ENCODE results near the gene DIDO1.
A peak's percentile ranks its signal among the peaks of the same experiment; 100 is the strongest.

Gene DIDO1

GRCh38 chr20:62846166-62846890 is 80.0 kb downstream of the DIDO1 start:
- DNase-seq: no peak

- no peak for DNase-seq
These were observed 80.7 kb downstream of the DIDO1 start for GRCh38 chr20:62845416-62846160.

GRCh38 chr20:62844182-62844581 is 82.1 kb downstream of the DIDO1 start:
- DNase-seq: no peak

GRCh38 chr20:62843656-62844055 is 82.6 kb downstream of the DIDO1 start:
- no peak for DNase-seq

GRCh38 chr20:62841705-62842212 is 84.5 kb downstream of the DIDO1 start:
- no peak for DNase-seq

- DNase-seq: peak; percentile 38
These were observed 85.8 kb downstream of the DIDO1 start for GRCh38 chr20:62840244-62841197.

- DNase-seq: no peak
These were observed 86.5 kb downstream of the DIDO1 start for GRCh38 chr20:62839816-62840215.

GRCh38 chr20:62839261-62839660 is 87.0 kb downstream of the DIDO1 start:
- no peak for DNase-seq

- peak; percentile 87 for DNase-seq
These were observed 88.0 kb downstream of the DIDO1 start for GRCh38 chr20:62838128-62838891.

- no peak for DNase-seq
These were observed 88.5 kb downstream of the DIDO1 start for GRCh38 chr20:62837790-62838127.

GRCh38 chr20:62836967-62837490 is 89.3 kb downstream of the DIDO1 start:
- no peak for DNase-seq

- DNase-seq: no peak
These were observed 90.1 kb downstream of the DIDO1 start for GRCh38 chr20:62835931-62836861.

- DNase-seq: no peak
These were observed 91.2 kb downstream of the DIDO1 start for GRCh38 chr20:62834967-62835730.

GRCh38 chr20:62832951-62833391 is 93.3 kb downstream of the DIDO1 start:
- DNase-seq: no peak

GRCh38 chr20:62832212-62832922 is 93.9 kb downstream of the DIDO1 start:
- DNase-seq: peak; percentile 67

GRCh38 chr20:62831854-62832211 is 94.5 kb downstream of the DIDO1 start:
- DNase-seq: no peak

GRCh38 chr20:62831361-62831788 is 94.9 kb downstream of the DIDO1 start:
- DNase-seq: no peak

GRCh38 chr20:62830821-62831220 is 95.5 kb downstream of the DIDO1 start:
- DNase-seq: no peak

GRCh38 chr20:62830251-62830650 is 96.1 kb downstream of the DIDO1 start:
- DNase-seq: no peak
